K562 (cell line): ENCODE results near the gene ARL3. TPM values are rescaled to one million over a fixed set of nuclear protein-coding genes. Genes with fewer than 3 reads are reported as not detected.
A peak's percentile ranks its signal among the peaks of the same experiment; 100 is the strongest.

ENCODE experiments used
- CBFA2T2 ChIP-seq: fragments of 450-650 bp; conservative IDR thresholded peaks from 2 replicates; pipeline ENCODE4 v1.6.1; 2017; ENCODE audit warnings: mild to moderate bottlenecking
- FOSL1 ChIP-seq: fragments of 200-800 bp; sonication (Bioruptor generic); conservative IDR thresholded peaks from 2 replicates; pipeline ENCODE4 v1.6.1; 2016; ENCODE audit warnings: missing genetic modification characterization, missing compliant biosample characterization
- HMG20B ChIP-seq: fragments of 250-450 bp; sonication (Bioruptor Pico); IDR thresholded peaks from 2 replicates; pipeline ENCODE4 v1.5.0; 2021; ENCODE audit warnings: mild to moderate bottlenecking
- NFXL1 ChIP-seq: fragments of 450-650 bp; formaldehyde crosslinking; IDR thresholded peaks from 2 replicates; pipeline ENCODE4 v1.4.0; 2021; ENCODE audit warnings: mild to moderate bottlenecking
- NFYB ChIP-seq: IDR thresholded peaks from 2 replicates; pipeline ENCODE4 v1.6.1; 2011; ENCODE audit warnings: mild to moderate bottlenecking, moderate library complexity; ENCODE audit not compliant: insufficient read length; ENCODE audit errors: extremely low read depth
- NR1H2 ChIP-seq: sonication (generic); formaldehyde crosslinking; IDR thresholded peaks from 2 replicates; pipeline ENCODE4 v1.4.0; 2020; ENCODE audit warnings: mild to moderate bottlenecking, missing genetic modification reagents
- NR2C2 ChIP-seq, 2 experiments: fragments of 200-800 bp in 1 of 2; sonication (Bioruptor generic) in 1 of 2; sonication (generic) in 1 of 2; formaldehyde crosslinking in 1 of 2; IDR thresholded peaks; 2 replicates each; pipeline versions ENCODE4 v1.6.1 to v1.8.0; 2016 to 2022; ENCODE audit warnings: mild to moderate bottlenecking in 1 of 2, missing compliant biosample characterization in 1 of 2, missing genetic modification characterization in 1 of 2, missing genetic modification reagents in 1 of 2
- PTTG1 ChIP-seq: fragments of 450-650 bp; IDR thresholded peaks from 2 replicates; pipeline ENCODE4 v1.6.1; 2016; ENCODE audit warnings: low read depth, mild to moderate bottlenecking, missing genetic modification characterization, missing compliant biosample characterization
- SIX5 ChIP-seq, 2 experiments: IDR thresholded peaks; 2 replicates each; pipeline ENCODE4 v1.6.1; 2011; ENCODE audit warnings: low read length in 2 of 2, borderline replicate concordance in 1 of 2, low read depth in 1 of 2, mild to moderate bottlenecking in 1 of 2, moderate library complexity in 1 of 2; ENCODE audit not compliant: insufficient read depth in 1 of 2
- SRF ChIP-seq, 2 experiments: fragments of 250-450, 450-650 bp in 1 of 2; sonication (Bioruptor Pico) in 1 of 2; sonication (generic) in 1 of 2; formaldehyde crosslinking; IDR thresholded peaks; 2 replicates each; pipeline versions ENCODE4 v1.5.0 to v1.5.1; 2020 to 2022; ENCODE audit warnings: mild to moderate bottlenecking in 1 of 2, missing genetic modification reagents in 1 of 2
- STAG1 ChIP-seq: sonication (generic); formaldehyde crosslinking; IDR thresholded peaks from 2 replicates; pipeline ENCODE4 v1.5.0; 2020; ENCODE audit warnings: missing genetic modification reagents, borderline replicate concordance
- TSC22D4 ChIP-seq: fragments of 450-650 bp; IDR thresholded peaks from 2 replicates; pipeline ENCODE4 v1.6.1; 2016; ENCODE audit warnings: missing genetic modification characterization, missing biosample characterization, control low read depth
- ZFX ChIP-seq: sonication (generic); formaldehyde crosslinking; IDR thresholded peaks from 2 replicates; pipeline ENCODE4 v1.8.0; 2022; ENCODE audit warnings: mild to moderate bottlenecking, missing genetic modification reagents, moderate library complexity
- ZHX1 ChIP-seq: fragments of 150-350 bp; conservative IDR thresholded peaks from 2 replicates; pipeline ENCODE4 v1.6.1; 2014; ENCODE audit warnings: low read length
- ZNF583 ChIP-seq: fragments of 250-450 bp; sonication (Bioruptor Pico); IDR thresholded peaks from 2 replicates; pipeline ENCODE4 v1.4.0; 2020
- polyA plus RNA-seq, 8 experiments: library from polyadenylated mRNA; depleted of rRNA in 4 of 8; stranded (reverse) in 5 of 8; unstranded in 3 of 8; fragments of >200 nt; fragmentation: Nextera tagmentation in 2 of 8; fragmentation: Illumina TruSeq in 1 of 8; extraction: Ambion mirVana in 2 of 8; extraction: Trizol in 1 of 8; gene quantifications; 2 replicates each; pipeline versions ENCODE4 v1.2.1 to v1.2.3, GENCODE V29; 2011 to 2014; ENCODE audit warnings: inconsistent platforms in 1 of 8, missing spikeins in 1 of 8
- total RNA-seq, 7 experiments: library from RNA; depleted of rRNA in 6 of 7; stranded (reverse); fragments of >200 nt in 6 of 7; fragmentation: Illumina TruSeq in 2 of 7; extraction: Trizol in 2 of 7; gene quantifications; 2 replicates each; pipeline versions ENCODE4 v1.2.1 to v1.2.3, GENCODE V29; 2011 to 2021; ENCODE audit warnings: low replicate concordance in 1 of 7
- TF ChIP-seq, protein P1 (sequence below): sonication (generic); IDR thresholded peaks from 2 replicates; pipeline ENCODE4 v1.6.1; 2016
- TF ChIP-seq, protein P2 (sequence below): fragments of 450-650 bp; IDR thresholded peaks from 2 replicates; pipeline ENCODE4 v1.6.1; 2016; ENCODE audit warnings: low read depth

The ARL3 gene
- total and polyA plus RNA-seq, 9 of the 15 experiments (the other 6 are each of a cell fraction or from before 2014, with no cell fraction given), result 2.9 to 8.9 (median 4.8) TPM

DNA sequence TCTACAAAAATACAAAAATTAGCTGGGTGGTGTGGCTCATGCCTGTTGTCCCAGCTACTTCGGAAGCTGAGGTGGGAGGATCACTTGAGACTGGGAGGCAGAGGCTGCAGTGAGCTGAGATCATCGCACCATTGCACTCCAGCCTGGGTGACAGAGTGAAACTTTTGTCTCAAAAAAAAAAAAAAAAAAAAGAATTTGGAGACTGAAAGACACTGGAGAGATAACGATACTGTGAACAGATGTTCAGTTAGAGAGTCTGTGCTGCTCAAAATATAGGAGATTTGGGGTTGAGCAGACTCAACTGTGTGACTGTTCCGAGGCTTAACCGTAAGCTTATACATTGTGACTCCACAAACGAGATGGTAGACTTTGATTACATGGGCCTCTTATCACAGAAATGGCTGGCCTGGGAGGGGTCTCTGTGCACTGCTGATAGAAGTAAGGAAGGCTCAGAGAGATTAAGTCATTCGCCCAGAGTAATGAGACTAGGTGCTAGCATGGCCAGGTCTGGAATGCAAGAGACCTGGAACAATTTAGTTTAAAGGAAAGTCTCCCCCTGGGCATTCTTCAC, 48.9 kb upstream of the ARL3 start (continued):
- TF ChIP-seq, protein P1, sequence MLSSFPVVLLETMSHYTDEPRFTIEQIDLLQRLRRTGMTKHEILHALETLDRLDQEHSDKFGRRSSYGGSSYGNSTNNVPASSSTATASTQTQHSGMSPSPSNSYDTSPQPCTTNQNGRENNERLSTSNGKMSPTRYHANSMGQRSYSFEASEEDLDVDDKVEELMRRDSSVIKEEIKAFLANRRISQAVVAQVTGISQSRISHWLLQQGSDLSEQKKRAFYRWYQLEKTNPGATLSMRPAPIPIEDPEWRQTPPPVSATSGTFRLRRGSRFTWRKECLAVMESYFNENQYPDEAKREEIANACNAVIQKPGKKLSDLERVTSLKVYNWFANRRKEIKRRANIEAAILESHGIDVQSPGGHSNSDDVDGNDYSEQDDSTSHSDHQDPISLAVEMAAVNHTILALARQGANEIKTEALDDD, result peak; percentile 76
- TF ChIP-seq FOSL1 (tag) (peak; percentile 54; the same call in 1 of the 2 replicates), STAG1 (CRISPR knock-in tag) (no peak), SIX5 (IDR thresholded peaks at IDR 0.05; ENCODE audit: borderline replicate concordance in 1 of 2, insufficient read depth in 1 of 2, low read depth in 1 of 2, low read length in 2 of 2) (no peak), ZFX (CRISPR knock-in tag) (no peak), NR2C2 (CRISPR knock-in tag; IDR thresholded peaks at IDR 0.05) (no peak), NR2C2 (tag; IDR thresholded peaks at IDR 0.05) (no peak), CBFA2T2 (peak; percentile 91), PTTG1 (tag) (no peak), ZNF583 (CRISPR knock-in tag) (no peak), NR1H2 (no peak), NFYB (no peak), HMG20B (CRISPR knock-in tag) (no peak), ZHX1 (no peak), NFXL1 (CRISPR knock-in tag) (no peak), SRF (CRISPR knock-in tag; IDR thresholded peaks at IDR 0.05) (no peak), TSC22D4 (no peak)
- TF ChIP-seq, protein P2, sequence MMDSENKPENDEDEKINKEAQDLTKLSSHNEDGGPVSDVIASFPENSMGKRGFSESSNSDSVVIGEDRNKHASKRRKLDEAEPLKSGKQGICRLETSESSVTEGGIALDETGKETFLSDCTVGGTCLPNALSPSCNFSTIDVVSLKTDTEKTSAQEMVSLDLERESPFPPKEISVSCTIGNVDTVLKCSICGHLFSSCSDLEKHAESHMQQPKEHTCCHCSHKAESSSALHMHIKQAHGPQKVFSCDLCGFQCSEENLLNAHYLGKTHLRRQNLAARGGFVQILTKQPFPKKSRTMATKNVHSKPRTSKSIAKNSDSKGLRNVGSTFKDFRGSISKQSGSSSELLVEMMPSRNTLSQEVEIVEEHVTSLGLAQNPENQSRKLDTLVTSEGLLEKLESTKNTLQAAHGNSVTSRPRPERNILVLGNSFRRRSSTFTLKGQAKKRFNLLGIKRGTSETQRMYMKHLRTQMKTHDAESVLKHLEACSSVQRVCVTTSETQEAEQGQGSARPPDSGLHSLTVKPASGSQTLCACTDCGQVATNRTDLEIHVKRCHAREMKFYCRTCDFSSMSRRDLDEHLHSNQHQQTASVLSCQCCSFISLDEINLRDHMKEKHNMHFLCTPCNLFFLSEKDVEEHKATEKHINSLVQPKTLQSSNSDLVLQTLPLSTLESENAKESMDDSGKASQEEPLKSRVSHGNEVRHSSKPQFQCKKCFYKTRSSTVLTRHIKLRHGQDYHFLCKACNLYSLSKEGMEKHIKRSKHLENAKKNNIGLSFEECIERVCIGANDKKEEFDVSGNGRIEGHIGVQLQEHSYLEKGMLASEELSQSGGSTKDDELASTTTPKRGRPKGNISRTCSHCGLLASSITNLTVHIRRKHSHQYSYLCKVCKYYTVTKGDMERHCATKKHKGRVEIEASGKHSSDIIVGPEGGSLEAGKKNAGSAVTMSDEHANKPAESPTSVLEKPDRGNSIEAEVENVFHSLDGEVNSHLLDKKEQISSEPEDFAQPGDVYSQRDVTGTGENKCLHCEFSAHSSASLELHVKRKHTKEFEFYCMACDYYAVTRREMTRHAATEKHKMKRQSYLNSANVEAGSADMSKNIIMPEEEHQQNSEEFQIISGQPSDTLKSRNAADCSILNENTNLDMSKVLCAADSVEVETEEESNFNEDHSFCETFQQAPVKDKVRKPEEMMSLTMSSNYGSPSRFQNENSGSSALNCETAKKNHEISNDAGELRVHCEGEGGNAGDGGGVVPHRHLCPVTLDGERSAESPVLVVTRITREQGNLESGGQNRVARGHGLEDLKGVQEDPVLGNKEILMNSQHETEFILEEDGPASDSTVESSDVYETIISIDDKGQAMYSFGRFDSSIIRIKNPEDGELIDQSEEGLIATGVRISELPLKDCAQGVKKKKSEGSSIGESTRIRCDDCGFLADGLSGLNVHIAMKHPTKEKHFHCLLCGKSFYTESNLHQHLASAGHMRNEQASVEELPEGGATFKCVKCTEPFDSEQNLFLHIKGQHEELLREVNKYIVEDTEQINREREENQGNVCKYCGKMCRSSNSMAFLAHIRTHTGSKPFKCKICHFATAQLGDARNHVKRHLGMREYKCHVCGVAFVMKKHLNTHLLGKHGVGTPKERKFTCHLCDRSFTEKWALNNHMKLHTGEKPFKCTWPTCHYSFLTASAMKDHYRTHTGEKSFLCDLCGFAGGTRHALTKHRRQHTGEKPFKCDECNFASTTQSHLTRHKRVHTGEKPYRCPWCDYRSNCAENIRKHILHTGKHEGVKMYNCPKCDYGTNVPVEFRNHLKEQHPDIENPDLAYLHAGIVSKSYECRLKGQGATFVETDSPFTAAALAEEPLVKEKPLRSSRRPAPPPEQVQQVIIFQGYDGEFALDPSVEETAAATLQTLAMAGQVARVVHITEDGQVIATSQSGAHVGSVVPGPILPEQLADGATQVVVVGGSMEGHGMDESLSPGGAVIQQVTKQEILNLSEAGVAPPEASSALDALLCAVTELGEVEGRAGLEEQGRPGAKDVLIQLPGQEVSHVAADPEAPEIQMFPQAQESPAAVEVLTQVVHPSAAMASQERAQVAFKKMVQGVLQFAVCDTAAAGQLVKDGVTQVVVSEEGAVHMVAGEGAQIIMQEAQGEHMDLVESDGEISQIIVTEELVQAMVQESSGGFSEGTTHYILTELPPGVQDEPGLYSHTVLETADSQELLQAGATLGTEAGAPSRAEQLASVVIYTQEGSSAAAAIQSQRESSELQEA, result no peak
